CD4-positive, alpha-beta memory T cell (primary cell): Measurements from ENCODE around the gene NDOR1. TPM values are rescaled to one million over a fixed set of nuclear protein-coding genes. Genes with fewer than 3 reads are reported as not detected.

ENCODE experiments used
- CTCF ChIA-PET: fragments of 350-600 bp; sonication (Branson Sonifier 250); formaldehyde crosslinking; loops from one replicate; lab custom pipeline; 2021; ENCODE audit warnings: inconsistent platforms; ENCODE audit not compliant: partially characterized antibody; lab: Charles Lee
- POLR2A ChIA-PET: fragments of 350-600 bp; sonication (Branson Sonifier 250); formaldehyde crosslinking; loops from one replicate; lab custom pipeline; 2021; ENCODE audit not compliant: partially characterized antibody; lab: Charles Lee
- DNase-seq, 5 donors: peaks; one replicate each; pipeline versions ENCODE4 v3.0.0 to v3.0.0-alpha.2; 2020 to 2022; ENCODE audit warnings: mixed read lengths in 1 of 5
- H3K27ac ChIP-seq: one replicate; pipeline ENCODE4 v1.7.0; 2013; ENCODE audit warnings: low read depth, low read length
- H3K27me3 ChIP-seq: 2 replicates; pipeline ENCODE4 v1.7.0; 2013; ENCODE audit warnings: mild to moderate bottlenecking, low read length, moderate library complexity; ENCODE audit not compliant: insufficient read depth
- H3K36me3 ChIP-seq: 2 replicates; pipeline ENCODE4 v1.7.0; 2013; ENCODE audit warnings: mild to moderate bottlenecking, low read length, moderate library complexity; ENCODE audit not compliant: insufficient read depth
- H3K4me1 ChIP-seq: 2 replicates; pipeline ENCODE4 v1.7.0; 2013; ENCODE audit warnings: mild to moderate bottlenecking, low read length, moderate library complexity; ENCODE audit not compliant: insufficient read depth
- H3K4me3 ChIP-seq, 2 donors: one replicate each; pipeline ENCODE4 v1.7.0; 2013; ENCODE audit warnings: low read length in 2 of 2, mild to moderate bottlenecking in 1 of 2
- H3K9me3 ChIP-seq, 2 donors: one replicate each; pipeline ENCODE4 v1.7.0; 2013; ENCODE audit warnings: low read length in 2 of 2, control low read depth in 1 of 2; ENCODE audit not compliant: control insufficient read depth in 1 of 2
- H3K27ac Mint-ChIP-seq, 7 donors: one replicate each; pipeline ENCODE4 v1.8.0; 2020 to 2021; ENCODE audit warnings: mixed read lengths in 7 of 7, mild to moderate bottlenecking in 6 of 7, inconsistent platforms in 3 of 7, moderate library complexity in 3 of 7
- H3K27me3 Mint-ChIP-seq, 2 donors: one replicate each; pipeline ENCODE4 v1.8.0; 2020 to 2021; ENCODE audit warnings: mixed read lengths in 2 of 2
- H3K36me3 Mint-ChIP-seq, 2 donors: one replicate each; pipeline ENCODE4 v1.8.0; 2020 to 2021; ENCODE audit warnings: mixed read lengths in 2 of 2, inconsistent platforms in 1 of 2, mild to moderate bottlenecking in 1 of 2
- H3K4me1 Mint-ChIP-seq, 4 donors: one replicate each; pipeline ENCODE4 v1.8.0; 2020 to 2021; ENCODE audit warnings: mixed read lengths in 4 of 4, mild to moderate bottlenecking in 1 of 4
- H3K4me3 Mint-ChIP-seq, 8 donors: one replicate each; pipeline ENCODE4 v1.8.0; 2020 to 2021; ENCODE audit warnings: mixed read lengths in 8 of 8, mild to moderate bottlenecking in 7 of 8, moderate library complexity in 6 of 8, inconsistent platforms in 3 of 8
- H3K9me3 Mint-ChIP-seq, 8 donors: one replicate each; pipeline ENCODE4 v1.8.0; 2020 to 2021; ENCODE audit warnings: mixed read lengths in 8 of 8, mild to moderate bottlenecking in 5 of 8, inconsistent platforms in 3 of 8, moderate library complexity in 1 of 8
- intact Hi-C: fragments of 100-400 bp; cut with micrococcal nuclease; formaldehyde crosslinking; loops from one replicate; pipeline ENCODE4 v1.15.1; 2023
- polyA plus RNA-seq, 2 donors: library from polyadenylated mRNA; unstranded; fragments of 300-500 nt; fragmentation: Illumina TruSeq; gene quantifications; one replicate each; pipeline ENCODE4 v1.2.3, GENCODE V29; 2021
- total RNA-seq, 2 experiments: library from RNA; stranded (reverse); gene quantifications; one replicate each; pipeline ENCODE4 v1.2.3, GENCODE V29; 2021

The NDOR1 gene
- total and polyA plus RNA-seq, 4 experiments from 2014 or later: 4.6 to 37.1 (median 23.1) TPM

DNA sequence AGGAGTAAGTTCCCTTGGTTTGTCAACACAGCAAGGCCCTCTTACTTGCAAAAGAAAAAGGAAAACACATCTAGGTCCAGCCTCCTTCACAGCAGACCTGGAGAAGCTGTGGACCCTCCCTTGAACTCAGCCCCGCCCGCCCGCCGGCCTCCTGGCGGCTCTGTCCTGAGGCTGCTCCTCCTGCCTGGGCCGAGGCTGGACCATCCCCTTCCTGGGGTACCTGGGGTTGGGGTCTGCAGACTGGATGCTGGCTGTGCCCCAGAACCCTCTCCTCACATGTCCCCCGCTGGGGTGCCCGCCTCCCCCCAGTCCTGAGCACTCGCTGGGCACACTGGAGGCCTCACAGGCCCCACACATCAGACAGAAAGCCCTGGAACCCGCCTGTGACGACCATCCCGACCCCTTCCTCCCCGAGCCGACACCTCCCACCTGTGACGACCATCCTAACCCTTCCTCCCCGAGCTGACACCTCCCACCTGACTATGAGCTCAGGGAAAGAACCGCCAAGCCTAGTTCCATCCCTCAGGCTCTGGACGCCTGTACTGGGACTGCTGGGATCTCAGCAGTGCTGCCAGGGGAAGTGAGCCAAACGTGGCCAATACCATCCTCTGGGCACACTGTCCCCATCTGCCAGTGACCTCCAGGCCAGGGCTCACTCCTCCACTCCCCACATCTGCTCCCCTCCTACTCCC lies 26.4 kb upstream of the NDOR1 start:
- Histone ChIP-seq H3K36me3 (peaks cover 29% of the 10 kb centered on the region), H3K4me3 (no peak overlapping the region), H3K27ac (no peak overlapping the region), H3K9me3 (no peaks in the 10 kb centered on the region), H3K27me3 (no peaks in the 10 kb centered on the region), H3K4me1 (no peaks in the 10 kb centered on the region)
- CTCF ChIA-PET: no interaction called here
- H3K9me3 Mint-ChIP-seq: no peaks in the 10 kb centered on the region
- POLR2A ChIA-PET: no interaction called here
- H3K4me1 Mint-ChIP-seq: peaks cover 3 to 12% (median 7%) of the 10 kb centered on the region in 4 donors
- H3K27ac Mint-ChIP-seq: no peak overlapping the region
- intact Hi-C loops: no loop called here
- no peaks in the 10 kb centered on the region for H3K27me3 Mint-ChIP-seq
- no peak for DNase-seq
- peaks cover 10 to 29% of the 10 kb centered on the region in 2 donors for H3K36me3 Mint-ChIP-seq
- H3K4me3 Mint-ChIP-seq: no peak overlapping the region

GRCh38 chr9:137179761-137180160 lies 25.7 kb upstream of the NDOR1 start:
- ChIA-PET POLR2A (no interaction called here), CTCF (no interaction called here)
- no peak for DNase-seq
- Histone ChIP-seq H3K27me3 (no peaks in the 10 kb centered on the region), H3K27ac (no peak overlapping the region), H3K9me3 (no peaks in the 10 kb centered on the region), H3K4me1 (no peaks in the 10 kb centered on the region), H3K4me3 (no peak overlapping the region), H3K36me3 (peaks cover 31% of the 10 kb centered on the region)
- intact Hi-C loops: no loop called here
- Mint-ChIP-seq H3K27me3 (no peaks in the 10 kb centered on the region), H3K9me3 (peaks cover 0 to 2% (median 0%) of the 10 kb centered on the region in 8 donors), H3K4me1 (peaks cover 7 to 19% (median 8%) of the 10 kb centered on the region in 4 donors), H3K27ac (no peak overlapping the region), H3K36me3 (peaks cover 15 to 33% of the 10 kb centered on the region in 2 donors), H3K4me3 (no peak overlapping the region)

DNA sequence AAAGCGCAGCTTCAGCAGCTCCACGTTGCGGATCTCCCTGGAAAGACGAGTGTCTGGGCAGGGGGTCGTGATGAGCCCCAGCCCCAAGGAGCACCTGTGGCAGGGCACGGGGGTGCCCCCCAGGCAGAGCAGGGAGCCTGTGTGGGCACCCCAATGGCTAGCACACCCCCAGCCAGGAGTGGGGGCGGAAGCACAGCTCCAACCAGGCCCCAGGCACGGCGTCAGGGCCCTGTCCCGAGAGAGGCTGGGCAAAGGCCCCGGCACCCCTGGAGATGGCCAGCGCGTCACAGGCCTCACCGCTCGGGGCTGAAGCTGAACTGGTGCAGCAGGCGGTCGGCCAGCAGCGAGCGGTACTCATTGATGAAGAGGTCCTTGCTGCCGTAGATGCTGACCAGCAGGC lies 25.0 kb upstream of the NDOR1 start:
- H3K27ac ChIP-seq: no peak overlapping the region
- peaks cover 15 to 33% of the 10 kb centered on the region in 2 donors for H3K36me3 Mint-ChIP-seq
- H3K4me3 ChIP-seq: no peak overlapping the region
- intact Hi-C loops: no loop called here
- H3K4me3 Mint-ChIP-seq: no peak overlapping the region
- ChIA-PET POLR2A (interaction anchor here (1.4 kb wide), 2 partner anchors 21 to 53 kb away, joined by 3 read pairs; no protein-coding TSS in a partner anchor), CTCF (no interaction called here)
- peaks cover 34% of the 10 kb centered on the region for H3K36me3 ChIP-seq
- no peak overlapping the region for H3K27ac Mint-ChIP-seq
- H3K9me3 ChIP-seq: no peaks in the 10 kb centered on the region
- H3K9me3 Mint-ChIP-seq: peaks cover 0 to 2% (median 0%) of the 10 kb centered on the region in 8 donors
- H3K27me3 ChIP-seq: no peaks in the 10 kb centered on the region
- H3K27me3 Mint-ChIP-seq: no peaks in the 10 kb centered on the region
- DNase-seq: no peak
- H3K4me1 Mint-ChIP-seq: peaks cover 7 to 22% (median 8%) of the 10 kb centered on the region in 4 donors
- peaks cover under 1% of the 10 kb centered on the region for H3K4me1 ChIP-seq

- Histone ChIP-seq H3K4me1 (peaks cover 11% of the 10 kb centered on the region), H3K27me3 (no peaks in the 10 kb centered on the region), H3K4me3 (no peak overlapping the region), H3K36me3 (peaks cover 39% of the 10 kb centered on the region), H3K27ac (no peak overlapping the region), H3K9me3 (no peaks in the 10 kb centered on the region)
- intact Hi-C loops: no loop called here
- H3K36me3 Mint-ChIP-seq: peaks cover 15 to 31% of the 10 kb centered on the region in 2 donors
- H3K9me3 Mint-ChIP-seq: peaks cover 0 to 2% (median 0%) of the 10 kb centered on the region in 8 donors
- CTCF ChIA-PET: interaction anchor here (1.1 kb wide), 1 partner anchor 63 kb away, joined by 3 read pairs; no protein-coding TSS in a partner anchor
- H3K27ac Mint-ChIP-seq: no peak overlapping the region
- no peaks in the 10 kb centered on the region for H3K27me3 Mint-ChIP-seq
- DNase-seq: no peak
- no peak overlapping the region for H3K4me3 Mint-ChIP-seq
- POLR2A ChIA-PET: interaction anchor here (1.4 kb wide), 2 partner anchors 19 to 54 kb away, joined by 3 read pairs; no protein-coding TSS in a partner anchor
- peaks cover 3 to 26% (median 9%) of the 10 kb centered on the region in 4 donors for H3K4me1 Mint-ChIP-seq
These were observed 23.8 kb upstream of the NDOR1 start for GRCh38 chr9:137181680-137182079.

DNA sequence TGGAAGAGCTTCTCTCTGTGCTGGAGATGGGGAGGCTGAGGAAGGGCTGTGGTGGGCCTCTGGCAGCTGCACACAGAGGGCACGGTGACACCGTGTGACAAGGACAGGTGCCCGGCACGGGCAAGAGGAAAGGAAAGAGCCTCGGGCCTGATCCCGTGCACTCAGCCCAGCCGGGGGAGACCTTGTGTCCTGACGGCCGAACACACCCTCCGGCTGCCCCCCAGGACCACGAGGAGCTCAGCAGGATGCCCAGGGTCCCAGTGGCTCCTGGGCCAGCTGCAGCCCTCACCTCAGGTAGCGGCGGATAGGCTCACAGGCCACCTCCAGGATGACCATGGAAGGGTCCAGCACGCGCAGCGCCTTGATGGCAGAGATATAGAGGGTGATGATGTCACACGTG lies 22.7 kb upstream of the NDOR1 start:
- Histone ChIP-seq H3K27me3 (no peaks in the 10 kb centered on the region), H3K4me3 (no peak overlapping the region), H3K27ac (no peak overlapping the region), H3K36me3 (peaks cover 39% of the 10 kb centered on the region), H3K4me1 (peaks cover 23% of the 10 kb centered on the region), H3K9me3 (no peaks in the 10 kb centered on the region)
- ChIA-PET POLR2A (no interaction called here), CTCF (no interaction called here)
- peaks cover 0 to 2% (median 0%) of the 10 kb centered on the region in 8 donors for H3K9me3 Mint-ChIP-seq
- DNase-seq: no peak
- peaks cover 13 to 38% (median 17%) of the 10 kb centered on the region in 4 donors for H3K4me1 Mint-ChIP-seq
- intact Hi-C loops: no loop called here
- peaks cover 11 to 30% of the 10 kb centered on the region in 2 donors for H3K36me3 Mint-ChIP-seq
- H3K4me3 Mint-ChIP-seq: no peak overlapping the region
- H3K27ac Mint-ChIP-seq: no peak overlapping the region
- no peaks in the 10 kb centered on the region for H3K27me3 Mint-ChIP-seq

DNA sequence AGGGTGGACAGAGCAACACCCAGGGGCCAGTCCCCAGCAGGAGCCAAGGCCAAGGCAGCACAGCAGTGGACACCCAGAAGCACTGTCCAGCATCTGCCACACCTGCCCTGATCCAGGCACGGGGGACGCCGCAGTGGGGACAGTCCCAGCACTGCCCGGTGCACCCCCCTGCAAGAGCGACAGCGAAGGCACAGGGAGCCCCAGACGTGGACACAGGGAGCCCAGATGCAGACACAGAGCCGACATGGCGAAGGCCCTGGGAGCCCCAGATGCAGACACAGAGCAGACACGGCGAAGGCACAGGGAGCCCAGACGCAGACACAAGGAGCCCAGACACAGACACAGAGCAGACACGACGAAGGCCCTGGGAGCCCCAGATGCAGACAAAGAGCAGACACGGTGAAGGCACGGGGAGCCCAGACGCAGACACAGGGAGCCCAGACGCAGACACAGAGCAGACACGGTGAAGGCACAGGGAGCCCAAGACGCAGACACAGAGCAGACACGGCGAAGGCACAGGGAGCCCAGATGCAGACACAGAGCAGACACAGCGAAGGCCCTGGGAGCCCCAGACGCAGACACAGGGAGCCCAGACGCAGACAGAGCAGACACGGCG lies 21.4 kb upstream of the NDOR1 start:
- no peaks in the 10 kb centered on the region for H3K9me3 ChIP-seq
- no peak overlapping the region for H3K27ac ChIP-seq
- peaks cover 39% of the 10 kb centered on the region for H3K36me3 ChIP-seq
- H3K27me3 Mint-ChIP-seq: no peaks in the 10 kb centered on the region
- H3K4me1 ChIP-seq: peaks cover 26% of the 10 kb centered on the region
- peaks cover 0 to 5% (median 0%) of the 10 kb centered on the region in 8 donors for H3K9me3 Mint-ChIP-seq
- no peak overlapping the region for H3K4me3 ChIP-seq
- DNase-seq: no peak
- H3K27me3 ChIP-seq: no peaks in the 10 kb centered on the region
- peak overlapping the region in 2 of 8 donors; percentile 19 to 34 for H3K4me3 Mint-ChIP-seq
- peaks cover 11 to 30% of the 10 kb centered on the region in 2 donors for H3K36me3 Mint-ChIP-seq
- peak overlapping the region in 2 of 7 donors; percentile 21 to 76 for H3K27ac Mint-ChIP-seq
- H3K4me1 Mint-ChIP-seq: peaks cover 18 to 42% (median 23%) of the 10 kb centered on the region in 4 donors
- intact Hi-C loops: no loop called here
- ChIA-PET CTCF (no interaction called here), POLR2A (no interaction called here)
